SW480 (cell line): ENCODE measurements around the gene NRXN2.

Source experiments
- DNase-seq: peaks from one replicate; pipeline ENCODE4 v3.0.0-alpha.2; 2016; ENCODE audit warnings: low spot score

The NRXN2 gene

GRCh38 chr11:64649291-64649697, 73.7 kb downstream of the NRXN2 start:
- DNase-seq = no peak

GRCh38 chr11:64648551-64648950, 74.4 kb downstream of the NRXN2 start:
- no peak for DNase-seq

GRCh38 chr11:64647019-64647779, 75.8 kb downstream of the NRXN2 start:
- DNase-seq = no peak

GRCh38 chr11:64644647-64645275, 78.2 kb downstream of the NRXN2 start:
- DNase-seq = no peak

GRCh38 chr11:64643920-64644646, 78.9 kb downstream of the NRXN2 start:
- no peak for DNase-seq

- no peak for DNase-seq
These were observed 79.6 kb downstream of the NRXN2 start for GRCh38 chr11:64643256-64643881.

GRCh38 chr11:64642871-64643255, 80.1 kb downstream of the NRXN2 start:
- no peak for DNase-seq

- DNase-seq = no peak
These were observed 80.6 kb downstream of the NRXN2 start for GRCh38 chr11:64642418-64642735.

- no peak for DNase-seq
These were observed 81.2 kb downstream of the NRXN2 start for GRCh38 chr11:64641596-64642417.

GRCh38 chr11:64639885-64640284, 83.1 kb downstream of the NRXN2 start:
- DNase-seq = no peak

- DNase-seq = no peak
These were observed 84.2 kb downstream of the NRXN2 start for GRCh38 chr11:64638829-64639228.

GRCh38 chr11:64638018-64638665, 84.9 kb downstream of the NRXN2 start:
- DNase-seq = peak; percentile 49

GRCh38 chr11:64637334-64638017, 85.5 kb downstream of the NRXN2 start:
- no peak for DNase-seq

- no peak for DNase-seq
These were observed 89.3 kb downstream of the NRXN2 start for GRCh38 chr11:64633555-64634159.

- no peak for DNase-seq
These were observed 90.3 kb downstream of the NRXN2 start for GRCh38 chr11:64632654-64633053.

- no peak for DNase-seq
These were observed 90.8 kb downstream of the NRXN2 start for GRCh38 chr11:64632237-64632636.

- no peak for DNase-seq
These were observed 91.3 kb downstream of the NRXN2 start for GRCh38 chr11:64631675-64632074.

GRCh38 chr11:64629796-64630562, 93.0 kb downstream of the NRXN2 start:
- DNase-seq = no peak

- no peak for DNase-seq
These were observed 93.9 kb downstream of the NRXN2 start for GRCh38 chr11:64629103-64629502.

- DNase-seq = no peak
These were observed 94.4 kb downstream of the NRXN2 start for GRCh38 chr11:64628596-64628995.
